ENCODE results near the gene SLX4. TPM values are rescaled to one million over a fixed set of nuclear protein-coding genes. Genes with fewer than 3 reads are reported as not detected.
"Not testable (repeated sequence)": the region's sequence is repeated elsewhere in the genome, so short reads cannot be mapped to it uniquely, and the experiment has no call there.

The SLX4 gene
- total RNA-seq, 1 experiment from 2014 or later = 7.0 TPM

DNA sequence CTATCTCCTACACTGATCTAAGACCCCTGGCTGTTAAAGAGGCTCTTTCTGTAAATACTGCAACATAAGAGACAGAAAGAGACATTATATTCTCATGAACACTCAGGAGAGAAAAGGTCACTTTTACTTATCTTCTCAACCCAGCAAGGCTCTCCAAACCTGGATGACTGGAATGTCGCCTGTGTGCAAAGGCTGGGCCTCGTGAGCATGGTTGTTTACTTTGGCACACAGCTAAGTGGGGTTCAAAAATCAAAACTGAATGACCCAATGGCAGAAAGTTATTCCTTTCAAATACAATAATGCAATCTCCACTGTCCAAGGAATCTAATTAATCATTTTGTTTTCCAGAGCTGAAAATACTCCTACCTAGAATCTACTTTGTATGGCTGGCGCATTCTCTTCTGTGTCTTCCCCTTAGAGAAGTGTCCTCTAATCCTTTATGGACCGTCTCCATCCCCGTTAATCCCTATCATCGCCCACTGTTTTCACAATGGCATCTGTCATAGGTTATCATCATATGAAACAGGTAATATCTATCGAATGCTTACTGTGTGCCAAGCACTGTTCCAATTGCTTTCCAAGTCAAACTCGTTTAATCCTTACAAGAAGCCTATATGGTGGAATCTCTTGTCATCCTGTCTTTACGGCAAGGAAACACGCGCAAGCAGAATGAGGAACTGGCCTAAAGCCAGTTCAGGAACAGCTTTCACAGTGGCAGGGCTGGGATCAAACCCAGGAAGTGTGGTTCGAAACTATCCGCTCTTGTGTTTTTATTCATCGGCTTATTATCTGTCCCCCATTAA, 1.3 kb downstream of the SLX4 start:
- H3K4me2 ChIP-seq (ENCODE audit: low read length) = peak overlapping the region; percentile 89
- H2AFZ ChIP-seq (ENCODE audit: low read depth, low read length, poor library complexity, severe bottlenecking) = no peak overlapping the region
- no TSS peak for BruUV-seq (replicated peaks)
- H3K4me3 ChIP-seq (replicated peaks in 1 of 2; ENCODE audit: low read depth in 1 of 2, low read length in 2 of 2) = peak overlapping the region; percentile 92 to 97
- ChIA-PET RAD21 (ENCODE audit: low non-redundant PET in 1 of 2, low total read pairs in 2 of 2, uncharacterized antibody in 2 of 2, unreplicated experiment in 2 of 2) (no interaction called here), POLR2A (no interaction called here), CTCF (no interaction called here)
- intact Hi-C loops (cut with micrococcal nuclease) = no loop called here
- H3K36me3 ChIP-seq (ENCODE audit: control insufficient read depth in 1 of 2, insufficient read depth in 2 of 2, low read length in 2 of 2) = peaks cover 0 to 5% of the 10 kb centered on the region in 2 experiments; a peak in 2 of 4 replicates
- H4K20me1 ChIP-seq (ENCODE audit: insufficient read depth) = no peaks in the 10 kb centered on the region
- TF ChIP-seq REST (IDR thresholded peaks at IDR 0.05; ENCODE audit: low read depth) (no peak), RAD21 (IDR thresholded peaks at IDR 0.05; ENCODE audit: low read depth) (no peak), POLR2A (IDR thresholded peaks at IDR 0.05; ENCODE audit: borderline replicate concordance, extremely low read depth, insufficient read depth, insufficient read length) (no peak), ZNF274 (IDR thresholded peaks at IDR 0.05; ENCODE audit: low read depth, low read length) (no peak), ZFX (IDR thresholded peaks at IDR 0.05) (no peak)
- H3K27ac ChIP-seq (ENCODE audit: low read depth, low read length) = no peak overlapping the region
- no peaks in the 10 kb centered on the region for H3K9me3 ChIP-seq (ENCODE audit: control insufficient read depth in 1 of 2, insufficient read depth in 1 of 2, low read depth in 1 of 2, low read length in 2 of 2)
- H3K79me2 ChIP-seq (ENCODE audit: insufficient read depth, low read length) = peaks cover 35% of the 10 kb centered on the region
- H3K9me2 ChIP-seq (ENCODE audit: insufficient read depth) = no peaks in the 10 kb centered on the region
- DNase-seq (ENCODE audit: low read depth, low spot score) (no peak), ATAC-seq (no peak)
- H3K9ac ChIP-seq (ENCODE audit: low read length) = peak overlapping the region; percentile 78; the same call in 1 of the 2 replicates
- H3K4me1 ChIP-seq (ENCODE audit: control insufficient read depth in 1 of 2, insufficient read depth in 2 of 2, low read length in 2 of 2) = peaks cover 5 to 14% of the 10 kb centered on the region in 2 experiments; a peak in 3 of 4 replicates
- H3K27me3 ChIP-seq (ENCODE audit: insufficient read depth, low read length) = no peaks in the 10 kb centered on the region

DNA sequence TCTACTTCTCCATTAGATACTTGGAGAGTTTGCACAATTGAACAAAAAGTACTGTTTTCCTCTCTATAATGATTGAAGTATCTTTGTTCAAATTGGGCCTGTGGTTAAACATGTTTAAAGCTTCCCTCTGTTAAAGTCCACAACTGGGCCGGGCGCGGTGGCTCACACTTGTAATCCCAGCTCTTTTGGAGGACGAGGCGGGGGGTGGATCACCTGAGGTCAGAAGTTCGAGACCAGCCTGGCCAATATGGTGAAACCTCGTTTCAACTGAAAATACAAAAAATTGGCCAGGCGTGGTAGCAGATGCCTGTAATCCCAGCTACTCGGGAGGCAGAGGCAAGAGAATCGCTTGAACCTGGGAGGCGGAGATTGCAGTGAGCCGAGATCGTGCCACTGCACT, 2.4 kb downstream of the SLX4 start:
- DNase-seq (ENCODE audit: low read depth, low spot score); ATAC-seq; H3K9me3 ChIP-seq (ENCODE audit: control insufficient read depth in 1 of 2, insufficient read depth in 1 of 2, low read depth in 1 of 2, low read length in 2 of 2); H3K4me2 ChIP-seq (ENCODE audit: low read length); intact Hi-C loops (cut with micrococcal nuclease); H3K27me3 ChIP-seq (ENCODE audit: insufficient read depth, low read length); CTCF ChIA-PET; H3K36me3 ChIP-seq (ENCODE audit: control insufficient read depth in 1 of 2, insufficient read depth in 2 of 2, low read length in 2 of 2); H4K20me1 ChIP-seq (ENCODE audit: insufficient read depth); H3K4me3 ChIP-seq (replicated peaks in 1 of 2; ENCODE audit: low read depth in 1 of 2, low read length in 2 of 2); H3K9me2 ChIP-seq (ENCODE audit: insufficient read depth); RAD21 ChIA-PET (ENCODE audit: low non-redundant PET in 1 of 2, low total read pairs in 2 of 2, uncharacterized antibody in 2 of 2, unreplicated experiment in 2 of 2); H3K9ac ChIP-seq (ENCODE audit: low read length); H3K27ac ChIP-seq (ENCODE audit: low read depth, low read length); BruUV-seq (replicated peaks); POLR2A ChIA-PET; H2AFZ ChIP-seq (ENCODE audit: low read depth, low read length, poor library complexity, severe bottlenecking): not testable (repeated sequence)
- Histone ChIP-seq H3K79me2 (ENCODE audit: insufficient read depth, low read length) (peaks cover 25% of the 10 kb centered on the region), H3K4me1 (ENCODE audit: control insufficient read depth in 1 of 2, insufficient read depth in 2 of 2, low read length in 2 of 2) (peaks cover 5 to 14% of the 10 kb centered on the region in 2 experiments; a peak in 3 of 4 replicates)
